Lower leg skin (tissue), 4 donors: ENCODE measurements around the gene NUP50. TPM values are rescaled to one million over a fixed set of nuclear protein-coding genes. Genes with fewer than 3 reads are reported as not detected.

Experiments used
- DNase-seq, 2 donors: peaks; one replicate each; pipeline ENCODE4 v3.0.0-alpha.2; 2019; ENCODE audit warnings: low spot score in 2 of 2
- H3K4me3 ChIP-seq: fragments of 200-600 bp; sonication (generic); 2 replicates; pipeline ENCODE4 v1.5.1; 2017; ENCODE audit warnings: mild to moderate bottlenecking, low read depth; ENCODE audit not compliant: poor library complexity, severe bottlenecking
- POLR2A ChIP-seq, 2 donors: fragments of 450-650 bp; IDR thresholded peaks; one replicate each; pipeline ENCODE4 v1.6.1; 2016 to 2017; ENCODE audit warnings: antibody characterized with exemption in 2 of 2, mild to moderate bottlenecking in 1 of 2, moderate library complexity in 1 of 2
- WGBS, 2 donors: methylation state at CpG; one replicate each; pipeline ENCODE4 v1.1.5; 2018; 5-methylcytosine and 5-hydroxymethylcytosine counted together
- intact Hi-C: fragments of 100-400 bp; cut with DNase I; formaldehyde crosslinking; loops from one replicate; pipeline ENCODE4 v1.15.0; 2023; ENCODE audit warnings: low total_unique reads
- total RNA-seq, 4 donors: library from RNA; depleted of rRNA; stranded (reverse); fragments of >200 nt; gene quantifications; one replicate each; pipeline ENCODE4 v1.1.0, GENCODE V29; 2016
- TF ChIP-seq, protein P1 (sequence below), 3 donors: fragments of 450-650 bp; IDR thresholded peaks; one replicate each; pipeline ENCODE4 v1.5.1; 2016; ENCODE audit warnings: antibody characterized with exemption in 3 of 3, mild to moderate bottlenecking in 3 of 3, moderate library complexity in 2 of 3

NUP50 gene
- total RNA-seq, 4 donors from 2014 or later, result 50.6 to 129 (median 71.2) TPM

GRCh38 chr22:45154383-45154782 is 9.3 kb upstream of the NUP50 start:
- no peak for DNase-seq
- WGBS, 2 donors, result 93 to 98% methylated on average over 3 of the region's 3 CpGs
- no peak for TF ChIP-seq POLR2A (IDR thresholded peaks at IDR 0.05)
- TF ChIP-seq, protein P1, sequence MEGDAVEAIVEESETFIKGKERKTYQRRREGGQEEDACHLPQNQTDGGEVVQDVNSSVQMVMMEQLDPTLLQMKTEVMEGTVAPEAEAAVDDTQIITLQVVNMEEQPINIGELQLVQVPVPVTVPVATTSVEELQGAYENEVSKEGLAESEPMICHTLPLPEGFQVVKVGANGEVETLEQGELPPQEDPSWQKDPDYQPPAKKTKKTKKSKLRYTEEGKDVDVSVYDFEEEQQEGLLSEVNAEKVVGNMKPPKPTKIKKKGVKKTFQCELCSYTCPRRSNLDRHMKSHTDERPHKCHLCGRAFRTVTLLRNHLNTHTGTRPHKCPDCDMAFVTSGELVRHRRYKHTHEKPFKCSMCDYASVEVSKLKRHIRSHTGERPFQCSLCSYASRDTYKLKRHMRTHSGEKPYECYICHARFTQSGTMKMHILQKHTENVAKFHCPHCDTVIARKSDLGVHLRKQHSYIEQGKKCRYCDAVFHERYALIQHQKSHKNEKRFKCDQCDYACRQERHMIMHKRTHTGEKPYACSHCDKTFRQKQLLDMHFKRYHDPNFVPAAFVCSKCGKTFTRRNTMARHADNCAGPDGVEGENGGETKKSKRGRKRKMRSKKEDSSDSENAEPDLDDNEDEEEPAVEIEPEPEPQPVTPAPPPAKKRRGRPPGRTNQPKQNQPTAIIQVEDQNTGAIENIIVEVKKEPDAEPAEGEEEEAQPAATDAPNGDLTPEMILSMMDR (IDR thresholded peaks at IDR 0.05), result no peak
- H3K4me3 ChIP-seq, result no peak overlapping the region
- intact Hi-C loops, result no loop called here

DNA sequence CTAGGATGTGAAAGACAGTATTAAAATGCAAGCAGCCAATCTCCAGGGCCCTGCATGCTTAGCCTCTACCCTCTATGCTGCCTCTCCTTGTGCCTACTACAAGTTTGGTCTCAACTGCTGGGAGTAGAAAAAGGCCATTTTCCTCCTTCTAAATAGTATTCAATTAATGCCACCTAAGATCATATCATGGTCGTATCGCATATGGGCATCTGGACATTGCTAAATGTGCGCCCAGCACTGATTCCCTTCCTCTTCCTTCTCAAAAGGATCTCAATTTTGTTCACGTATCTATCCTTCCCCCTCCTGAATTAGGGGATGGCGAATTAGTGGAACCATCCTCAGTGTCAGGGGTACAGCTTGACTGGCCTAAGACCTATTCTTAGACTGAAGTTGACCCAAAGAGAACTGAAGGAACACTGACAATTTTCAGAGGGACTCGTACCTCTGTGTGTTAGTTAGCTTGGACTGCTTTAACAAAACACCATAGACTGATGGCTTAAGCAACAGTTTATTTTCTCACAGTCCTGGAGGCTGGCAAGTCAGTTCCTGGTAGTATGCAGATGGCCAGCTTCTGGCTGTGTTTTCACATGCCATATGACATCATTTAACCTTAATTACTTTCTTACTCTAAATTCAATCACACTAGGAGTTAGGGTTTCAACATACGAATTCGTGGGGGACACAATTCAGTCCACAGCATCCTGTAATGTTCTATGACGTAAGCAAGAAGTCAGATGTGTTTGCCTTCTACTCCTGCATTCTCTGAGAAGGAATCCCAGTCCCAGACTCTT is 8.5 kb upstream of the NUP50 start:
- H3K4me3 ChIP-seq, result no peak overlapping the region
- no peak for DNase-seq
- TF ChIP-seq, protein P1 (IDR thresholded peaks at IDR 0.05), result no peak
- no peak for TF ChIP-seq POLR2A (IDR thresholded peaks at IDR 0.05)
- 78 to 86% methylated on average over 9 of the region's 9 CpGs for WGBS, 2 donors
- intact Hi-C loops, result no loop called here

GRCh38 chr22:45157907-45158306 is 5.8 kb upstream of the NUP50 start:
- DNase-seq, result no peak
- TF ChIP-seq, protein P1 (IDR thresholded peaks at IDR 0.05), result no peak
- 85 to 92% methylated on average over 3 of the region's 3 CpGs for WGBS, 2 donors
- intact Hi-C loops, result no loop called here
- H3K4me3 ChIP-seq, result no peak overlapping the region

DNA sequence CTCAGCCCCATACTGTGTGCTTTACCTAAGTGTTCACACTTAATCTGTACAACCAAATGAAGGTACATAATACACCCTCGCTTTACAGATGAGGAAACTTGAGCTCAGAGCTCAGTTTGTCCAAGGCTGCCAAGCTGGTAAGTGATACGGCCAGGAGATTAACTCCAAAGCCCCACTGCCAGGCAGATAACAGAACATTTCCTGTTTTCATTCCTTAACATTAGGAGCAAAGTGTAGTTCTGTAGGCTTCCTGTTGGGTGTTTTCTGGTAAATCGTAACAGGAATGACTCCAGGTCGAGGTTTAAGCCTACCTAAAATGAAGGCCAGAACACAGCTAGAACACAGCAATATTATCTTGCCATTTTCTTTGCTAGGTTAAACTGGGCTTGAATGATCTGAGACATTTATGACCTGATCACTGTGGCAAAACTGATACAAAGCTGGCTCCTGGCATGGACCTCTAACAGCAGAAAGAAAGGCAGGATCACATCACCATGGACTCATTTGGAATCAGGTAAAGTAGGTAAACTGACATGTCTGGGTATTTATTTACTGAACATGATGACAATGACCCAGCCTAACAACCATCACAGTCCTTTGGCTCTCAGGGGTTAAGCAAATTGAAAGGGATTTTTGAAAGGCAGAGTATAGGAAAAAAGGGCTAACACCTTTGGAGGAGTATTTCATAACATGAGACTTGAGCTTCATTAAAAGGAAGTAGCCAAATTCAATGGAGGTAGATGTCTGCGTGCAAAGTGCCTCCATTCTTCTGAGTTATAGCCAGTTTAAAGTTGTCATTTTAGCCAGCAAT is 3.9 kb upstream of the NUP50 start:
- intact Hi-C loops, result loop anchor here (10.0 kb wide), 1 partner anchor 275 kb away; no protein-coding TSS in a partner anchor
- WGBS, 2 donors, result 47 to 48% methylated on average over 5 of the region's 5 CpGs
- H3K4me3 ChIP-seq, result no peak overlapping the region
- DNase-seq, result no peak
- TF ChIP-seq, protein P1 (IDR thresholded peaks at IDR 0.05), result no peak
- TF ChIP-seq POLR2A (IDR thresholded peaks at IDR 0.05), result no peak

DNA sequence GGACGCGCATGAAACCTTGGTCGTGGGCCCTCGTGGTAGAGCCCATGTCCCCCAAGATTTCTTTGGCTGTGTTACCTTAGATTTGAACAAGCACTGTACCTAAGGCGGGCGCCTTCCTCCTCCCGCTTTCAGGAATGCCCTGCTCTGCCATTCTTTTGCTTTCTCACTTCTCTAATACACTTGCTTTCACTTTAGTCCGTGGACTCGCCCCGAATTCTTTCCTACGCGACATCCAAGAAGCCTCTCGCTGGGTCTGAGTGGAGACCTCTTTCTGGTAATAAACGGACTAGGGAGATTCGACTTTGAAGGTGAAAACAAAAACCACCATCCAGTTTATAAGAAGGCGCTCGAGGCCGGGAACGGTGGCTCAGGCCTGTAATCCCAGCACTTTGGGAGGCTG is 1.2 kb upstream of the NUP50 start:
- TF ChIP-seq, protein P1 (IDR thresholded peaks at IDR 0.05), result no peak
- TF ChIP-seq POLR2A (IDR thresholded peaks at IDR 0.05), result no peak
- H3K4me3 ChIP-seq, result no peak overlapping the region
- 63 to 82% methylated on average over 18 to 19 of the region's 19 CpGs for WGBS, 2 donors
- DNase-seq, result no peak
- intact Hi-C loops, result loop anchor here (10.0 kb wide), 1 partner anchor 272 kb away; no protein-coding TSS in a partner anchor
